C4-2B (cell line): ENCODE results near the gene POLE2.

Experiments
- ZFX ChIP-seq: fragments of 450-650 bp; IDR thresholded peaks from 2 replicates; pipeline ENCODE4 v1.6.1; 2017
- TF ChIP-seq, protein P1 (sequence below): fragments of 450-650 bp; conservative IDR thresholded peaks from 2 replicates; pipeline ENCODE4 v1.5.1; 2017; ENCODE audit warnings: mild to moderate bottlenecking

DNA sequence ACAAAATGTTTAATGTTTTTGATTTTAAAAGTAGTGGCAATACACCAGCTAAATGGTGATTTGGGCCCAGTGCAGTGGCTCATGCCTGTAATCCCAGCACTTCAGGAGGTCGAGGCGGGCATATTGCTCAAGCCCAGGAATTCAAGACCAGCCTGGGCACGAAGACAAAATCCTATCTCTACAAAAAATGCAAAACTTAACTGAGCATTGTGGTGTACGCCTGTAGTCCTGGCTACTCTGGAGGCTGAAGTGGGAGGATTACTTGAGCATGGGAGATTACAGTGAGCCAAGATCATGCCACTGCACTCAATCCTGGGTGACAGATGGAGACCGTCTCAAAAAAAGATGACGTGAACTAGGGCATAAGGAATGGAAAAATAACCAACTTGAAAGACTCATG lies 72.2 kb downstream of the POLE2 start:
- TF ChIP-seq, protein P1, sequence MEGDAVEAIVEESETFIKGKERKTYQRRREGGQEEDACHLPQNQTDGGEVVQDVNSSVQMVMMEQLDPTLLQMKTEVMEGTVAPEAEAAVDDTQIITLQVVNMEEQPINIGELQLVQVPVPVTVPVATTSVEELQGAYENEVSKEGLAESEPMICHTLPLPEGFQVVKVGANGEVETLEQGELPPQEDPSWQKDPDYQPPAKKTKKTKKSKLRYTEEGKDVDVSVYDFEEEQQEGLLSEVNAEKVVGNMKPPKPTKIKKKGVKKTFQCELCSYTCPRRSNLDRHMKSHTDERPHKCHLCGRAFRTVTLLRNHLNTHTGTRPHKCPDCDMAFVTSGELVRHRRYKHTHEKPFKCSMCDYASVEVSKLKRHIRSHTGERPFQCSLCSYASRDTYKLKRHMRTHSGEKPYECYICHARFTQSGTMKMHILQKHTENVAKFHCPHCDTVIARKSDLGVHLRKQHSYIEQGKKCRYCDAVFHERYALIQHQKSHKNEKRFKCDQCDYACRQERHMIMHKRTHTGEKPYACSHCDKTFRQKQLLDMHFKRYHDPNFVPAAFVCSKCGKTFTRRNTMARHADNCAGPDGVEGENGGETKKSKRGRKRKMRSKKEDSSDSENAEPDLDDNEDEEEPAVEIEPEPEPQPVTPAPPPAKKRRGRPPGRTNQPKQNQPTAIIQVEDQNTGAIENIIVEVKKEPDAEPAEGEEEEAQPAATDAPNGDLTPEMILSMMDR, result no peak
- no peak for TF ChIP-seq ZFX
